WERI-Rb-1 (cell line): ENCODE results near the gene P2RX6.
A peak's percentile ranks its signal among the peaks of the same experiment; 100 is the strongest.
"Not testable (repeated sequence)": the region's sequence is repeated elsewhere in the genome, so short reads cannot be mapped to it uniquely, and the experiment has no call there.

Experiments used
- DNase-seq: peaks from one replicate; pipeline ENCODE4 v3.0.0-alpha.2; 2020
- H3K27ac ChIP-seq: fragments of 250-450 bp; sonication (Bioruptor Pico); 2 replicates; pipeline ENCODE4 v1.5.1; 2020; ENCODE audit warnings: mild to moderate bottlenecking, moderate library complexity
- H3K27me3 ChIP-seq: fragments of 250-450 bp; sonication (Bioruptor Pico); 2 replicates; pipeline ENCODE4 v1.5.1; 2021; ENCODE audit warnings: mild to moderate bottlenecking, low read depth, moderate library complexity; ENCODE audit not compliant: insufficient read depth, severe bottlenecking
- H3K36me3 ChIP-seq: fragments of 250-450 bp; sonication (Bioruptor Pico); 2 replicates; pipeline ENCODE4 v1.5.1; 2020; ENCODE audit warnings: mild to moderate bottlenecking, moderate library complexity
- H3K4me3 ChIP-seq: 2 replicates; pipeline ENCODE4 v1.5.1; 2011; ENCODE audit warnings: low read depth, mild to moderate bottlenecking, control low read depth, low read length
- H3K9me3 ChIP-seq: fragments of 250-450 bp; sonication (Bioruptor Pico); 2 replicates; pipeline ENCODE4 v1.5.1; 2021; ENCODE audit warnings: mild to moderate bottlenecking, moderate library complexity; ENCODE audit not compliant: severe bottlenecking
- CTCF ChIP-seq: IDR thresholded peaks from 2 replicates; pipeline ENCODE4 v1.5.1; 2011; ENCODE audit warnings: low read depth, mild to moderate bottlenecking, control low read depth, inconsistent platforms, low read length

The P2RX6 gene

GRCh38 chr22:21052715-21053459, 37.9 kb downstream of the P2RX6 start:
- Histone ChIP-seq H3K4me3 (no peak overlapping the region), H3K27ac (no peak overlapping the region), H3K9me3 (no peaks in the 10 kb centered on the region), H3K36me3 (no peaks in the 10 kb centered on the region), H3K27me3 (no peaks in the 10 kb centered on the region)
- no peak for DNase-seq
- no peak for TF ChIP-seq CTCF

- Histone ChIP-seq H3K4me3 (no peak overlapping the region), H3K27ac (no peak overlapping the region), H3K27me3 (no peaks in the 10 kb centered on the region), H3K36me3 (no peaks in the 10 kb centered on the region), H3K9me3 (no peaks in the 10 kb centered on the region)
- no peak for DNase-seq
- no peak for TF ChIP-seq CTCF
Measured at GRCh38 chr22:21054046-21054713, 39.2 kb downstream of the P2RX6 start.

GRCh38 chr22:21054714-21055563, 40.0 kb downstream of the P2RX6 start:
- no peak for DNase-seq
- H3K27me3 ChIP-seq: no peaks in the 10 kb centered on the region
- no peaks in the 10 kb centered on the region for H3K9me3 ChIP-seq
- no peak overlapping the region for H3K27ac ChIP-seq
- H3K4me3 ChIP-seq: no peak overlapping the region
- H3K36me3 ChIP-seq: no peaks in the 10 kb centered on the region
- no peak for TF ChIP-seq CTCF

GRCh38 chr22:21055564-21055834, 40.5 kb downstream of the P2RX6 start:
- no peak overlapping the region for H3K4me3 ChIP-seq
- TF ChIP-seq CTCF: no peak

GRCh38 chr22:21055880-21056319, 40.9 kb downstream of the P2RX6 start:
- TF ChIP-seq CTCF: no peak
- DNase-seq: peak; percentile 29
- Histone ChIP-seq H3K27me3 (no peaks in the 10 kb centered on the region), H3K4me3 (no peak overlapping the region), H3K27ac (no peak overlapping the region), H3K9me3 (no peaks in the 10 kb centered on the region), H3K36me3 (no peaks in the 10 kb centered on the region)

More at GRCh38 chr22:21055564-21055834, 40.5 kb downstream of the P2RX6 start:
- Histone ChIP-seq H3K36me3 (no peaks in the 10 kb centered on the region), H3K9me3 (no peaks in the 10 kb centered on the region), H3K27me3 (no peaks in the 10 kb centered on the region), H3K27ac (no peak overlapping the region)
- no peak for DNase-seq

- not testable (repeated sequence) for H3K36me3 ChIP-seq, H3K9me3 ChIP-seq, H3K4me3 ChIP-seq, H3K27ac ChIP-seq, DNase-seq, H3K27me3 ChIP-seq
Measured at GRCh38 chr22:21060363-21060762, 45.4 kb downstream of the P2RX6 start.

GRCh38 chr22:21061660-21062321, 46.8 kb downstream of the P2RX6 start:
- H3K27ac ChIP-seq, H3K27me3 ChIP-seq, H3K4me3 ChIP-seq, H3K9me3 ChIP-seq, H3K36me3 ChIP-seq, DNase-seq: not testable (repeated sequence)

GRCh38 chr22:21064425-21064824, 49.5 kb downstream of the P2RX6 start:
- not testable (repeated sequence) for H3K27me3 ChIP-seq, H3K4me3 ChIP-seq, H3K9me3 ChIP-seq

More at GRCh38 chr22:21064425-21064824, 49.5 kb downstream of the P2RX6 start:
- not testable (repeated sequence) for DNase-seq, H3K27ac ChIP-seq, H3K36me3 ChIP-seq
